CD4-positive, CD25-positive, alpha-beta regulatory T cell (primary cell): Measurements from ENCODE around the gene ARL6IP4. TPM values are rescaled to one million over a fixed set of nuclear protein-coding genes. Genes with fewer than 3 reads are reported as not detected.
A peak's percentile ranks its signal among the peaks of the same experiment; 100 is the strongest.

Experiments used
- ATAC-seq, 2 donors: fragments of 150-1000 bp; cut with Tn5 transposase; one replicate each; pipeline ENCODE4 v1.10.0; 2021; ENCODE audit warnings: low read depth in 2 of 2, moderate number of reproducible peaks in 2 of 2, moderate library complexity in 1 of 2
- DNase-seq, 3 donors: peaks; one replicate each; pipeline versions ENCODE4 v3.0.0 to v3.0.0-alpha.2; 2012 to 2022; ENCODE audit warnings: mixed read lengths in 1 of 3
- H3K27ac ChIP-seq: one replicate; pipeline ENCODE4 v1.7.0; 2013; ENCODE audit warnings: mild to moderate bottlenecking, low read length; ENCODE audit not compliant: insufficient read depth, poor library complexity, severe bottlenecking
- H3K27me3 ChIP-seq: one replicate; pipeline ENCODE4 v1.7.0; 2013; ENCODE audit warnings: low read length; ENCODE audit not compliant: control insufficient read depth, insufficient read depth
- H3K36me3 ChIP-seq: one replicate; pipeline ENCODE4 v1.7.0; 2013; ENCODE audit warnings: mild to moderate bottlenecking, low read length, moderate library complexity; ENCODE audit not compliant: control insufficient read depth, insufficient read depth
- H3K4me1 ChIP-seq: 2 replicates; pipeline ENCODE4 v1.7.0; 2013; ENCODE audit warnings: mild to moderate bottlenecking, low read length; ENCODE audit not compliant: insufficient read depth, control insufficient read depth, poor library complexity, severe bottlenecking
- H3K4me3 ChIP-seq: one replicate; pipeline ENCODE4 v1.7.0; 2013; ENCODE audit warnings: low read depth, mild to moderate bottlenecking, low read length, moderate library complexity
- H3K9me3 ChIP-seq, 2 experiments: 1 replicate in 1 of 2; 2 replicates in 1 of 2; pipeline ENCODE4 v1.7.0; 2013; ENCODE audit warnings: low read length in 2 of 2, mild to moderate bottlenecking in 1 of 2, moderate library complexity in 1 of 2; ENCODE audit not compliant: control insufficient read depth in 2 of 2
- H3K27ac Mint-ChIP-seq, 3 donors: one replicate each; pipeline ENCODE4 v1.8.0; 2020 to 2022; ENCODE audit warnings: mild to moderate bottlenecking in 3 of 3, mixed read lengths in 3 of 3, moderate library complexity in 2 of 3
- H3K27me3 Mint-ChIP-seq: one replicate; pipeline ENCODE4 v1.8.0; 2022; ENCODE audit warnings: mild to moderate bottlenecking, mixed read lengths
- H3K36me3 Mint-ChIP-seq: one replicate; pipeline ENCODE4 v1.8.0; 2020; ENCODE audit warnings: mixed read lengths
- H3K4me1 Mint-ChIP-seq, 4 donors: one replicate each; pipeline ENCODE4 v1.8.0; 2020 to 2022; ENCODE audit warnings: mixed read lengths in 4 of 4, mild to moderate bottlenecking in 1 of 4
- H3K4me3 Mint-ChIP-seq, 4 donors: one replicate each; pipeline ENCODE4 v1.8.0; 2020 to 2022; ENCODE audit warnings: mild to moderate bottlenecking in 4 of 4, mixed read lengths in 4 of 4, moderate library complexity in 3 of 4
- H3K9me3 Mint-ChIP-seq, 7 donors: one replicate each; pipeline ENCODE4 v1.8.0; 2020 to 2022; ENCODE audit warnings: mixed read lengths in 7 of 7, mild to moderate bottlenecking in 3 of 7, moderate library complexity in 2 of 7
- polyA plus RNA-seq, 4 donors: library from polyadenylated mRNA; unstranded; fragments of 300-500 nt; fragmentation: Illumina TruSeq; gene quantifications; one replicate each; pipeline ENCODE4 v1.2.3, GENCODE V29; 2021
- total RNA-seq: library from RNA; stranded (reverse); gene quantifications from one replicate; pipeline ENCODE4 v1.2.3, GENCODE V29; 2022

The ARL6IP4 gene
- total and polyA plus RNA-seq, 5 donors from 2014 or later: 131 to 237 (median 218) TPM

DNA sequence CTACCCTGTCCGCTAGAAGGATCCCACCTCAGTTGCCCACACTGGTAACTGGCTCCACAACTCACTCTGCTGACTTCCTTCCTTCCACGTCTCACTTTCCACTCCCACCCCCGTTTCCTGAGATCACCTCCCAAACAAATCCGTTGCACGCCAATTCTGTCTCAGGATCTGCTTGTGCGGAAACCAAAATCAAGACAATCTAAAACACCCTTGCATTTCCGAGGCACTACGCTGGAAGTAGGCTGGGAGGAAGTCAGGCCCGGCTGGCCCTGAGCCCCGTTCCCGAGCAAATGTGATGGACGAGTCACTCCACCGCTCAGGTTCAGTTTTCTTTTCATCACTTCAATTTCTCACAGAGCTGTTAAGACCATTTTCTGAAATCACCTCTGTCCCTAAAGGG, 37.3 kb upstream of the ARL6IP4 start:
- no peak overlapping the region for H3K27ac ChIP-seq
- Mint-ChIP-seq H3K9me3 (no peaks in the 10 kb centered on the region), H3K4me1 (peaks cover 0 to 16% (median 6%) of the 10 kb centered on the region in 4 donors), H3K27ac (peak overlapping the region in 2 of 3 donors; percentile 3 to 69), H3K27me3 (no peaks in the 10 kb centered on the region), H3K36me3 (no peaks in the 10 kb centered on the region), H3K4me3 (no peak overlapping the region)
- H3K4me3 ChIP-seq: no peak overlapping the region
- no peaks in the 10 kb centered on the region for H3K9me3 ChIP-seq
- H3K27me3 ChIP-seq: no peaks in the 10 kb centered on the region
- ATAC-seq (no peak), DNase-seq (no peak)
- H3K36me3 ChIP-seq: no peaks in the 10 kb centered on the region
- no peaks in the 10 kb centered on the region for H3K4me1 ChIP-seq

DNA sequence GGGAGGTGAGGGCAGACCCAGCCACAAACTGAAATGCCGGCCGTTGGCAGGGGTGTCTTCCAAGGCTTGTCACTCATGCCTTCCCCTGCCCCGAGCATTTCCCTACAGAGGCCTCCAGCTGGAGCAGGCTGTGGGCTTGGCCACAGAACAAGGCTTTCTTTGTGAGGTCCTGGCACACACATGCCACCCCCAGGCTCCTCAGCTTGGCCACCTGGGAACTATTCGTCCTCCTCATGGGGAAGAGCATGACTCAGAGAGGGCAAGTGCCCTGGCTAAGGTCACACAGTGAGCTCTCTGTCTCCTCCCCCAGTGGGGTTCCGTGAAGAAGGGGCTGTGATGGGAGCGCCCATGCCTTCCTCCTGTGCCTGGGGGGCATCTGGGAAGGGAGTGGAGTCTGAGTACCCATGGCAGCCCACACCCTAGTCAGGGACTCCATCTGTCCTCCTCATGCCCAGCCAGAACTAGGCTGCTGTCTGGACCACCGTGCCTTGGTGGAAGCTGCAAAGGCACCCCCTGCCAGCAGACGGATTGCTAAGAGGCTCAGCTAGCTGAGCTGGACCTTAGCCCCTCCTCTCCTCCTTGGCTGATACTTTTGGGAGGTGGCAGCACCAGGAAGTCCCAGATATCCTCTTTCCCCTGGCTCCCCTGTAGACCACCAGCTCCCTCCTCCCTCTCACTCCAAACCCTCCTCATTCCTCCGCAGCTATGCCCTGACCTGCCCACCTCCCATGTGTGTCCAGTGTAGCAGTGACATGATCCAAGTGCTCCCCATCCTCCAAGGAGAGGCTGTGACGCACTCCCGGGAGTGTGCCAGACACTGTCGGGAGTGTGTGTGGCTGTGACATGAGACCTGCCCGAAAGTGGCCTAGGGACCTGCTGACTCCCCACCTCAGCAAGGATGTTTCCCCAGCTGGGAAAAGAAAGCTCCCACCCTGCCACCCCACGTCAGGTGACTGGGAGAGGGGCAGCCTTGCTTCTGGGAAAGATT, 35.6 kb upstream of the ARL6IP4 start:
- Histone ChIP-seq H3K27ac (no peak overlapping the region), H3K4me1 (no peaks in the 10 kb centered on the region), H3K9me3 (no peaks in the 10 kb centered on the region), H3K36me3 (no peaks in the 10 kb centered on the region), H3K4me3 (no peak overlapping the region), H3K27me3 (no peaks in the 10 kb centered on the region)
- no peak overlapping the region for H3K4me3 Mint-ChIP-seq
- H3K9me3 Mint-ChIP-seq: no peaks in the 10 kb centered on the region
- no peaks in the 10 kb centered on the region for H3K27me3 Mint-ChIP-seq
- H3K36me3 Mint-ChIP-seq: no peaks in the 10 kb centered on the region
- H3K4me1 Mint-ChIP-seq: peaks cover 0 to 16% (median 6%) of the 10 kb centered on the region in 4 donors
- no peak for ATAC-seq
- DNase-seq: no peak
- no peak overlapping the region for H3K27ac Mint-ChIP-seq

DNA sequence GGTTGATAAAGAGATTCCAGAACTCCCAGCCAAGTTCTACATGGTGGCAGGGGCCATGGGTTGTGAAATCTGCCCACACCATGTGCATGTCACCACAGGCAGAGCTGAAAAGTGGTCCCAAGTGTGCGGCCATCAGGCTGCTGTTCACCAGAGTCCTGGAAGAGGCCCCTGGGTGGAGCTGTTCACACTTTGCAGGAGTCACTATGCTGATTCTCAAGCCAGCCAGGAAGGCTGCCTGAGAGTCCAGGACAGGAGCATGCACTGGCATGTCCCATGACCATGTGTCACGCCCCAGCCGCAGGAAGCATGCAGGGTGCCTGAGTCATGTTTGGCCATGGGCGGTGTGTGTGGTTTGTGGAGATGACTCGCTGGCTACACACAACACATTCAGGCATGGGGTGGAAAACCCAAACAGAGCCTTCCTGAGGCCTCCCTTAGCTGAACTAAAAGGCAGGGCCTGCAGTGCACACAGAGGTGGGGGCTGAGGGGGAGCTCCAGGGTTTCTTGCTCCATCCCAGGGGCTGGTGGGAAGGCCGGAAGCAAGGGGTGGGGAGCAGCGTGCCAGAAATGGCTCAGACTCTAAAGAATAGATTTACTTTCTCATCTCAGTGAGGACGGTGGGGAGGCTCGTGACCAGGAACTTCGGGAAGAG, 33.7 kb upstream of the ARL6IP4 start:
- no peaks in the 10 kb centered on the region for H3K4me1 ChIP-seq
- no peaks in the 10 kb centered on the region for H3K36me3 ChIP-seq
- Mint-ChIP-seq H3K27me3 (no peaks in the 10 kb centered on the region), H3K4me3 (no peak overlapping the region), H3K27ac (peak overlapping the region in 1 of 3 donors; percentile 49), H3K36me3 (no peaks in the 10 kb centered on the region), H3K9me3 (no peaks in the 10 kb centered on the region), H3K4me1 (peaks cover 0 to 16% (median 6%) of the 10 kb centered on the region in 4 donors)
- H3K9me3 ChIP-seq: no peaks in the 10 kb centered on the region
- no peak overlapping the region for H3K4me3 ChIP-seq
- H3K27ac ChIP-seq: no peak overlapping the region
- DNase-seq (peak in 1 of 3 donors; percentile 66), ATAC-seq (peak; percentile 67 to 80)
- no peaks in the 10 kb centered on the region for H3K27me3 ChIP-seq

DNA sequence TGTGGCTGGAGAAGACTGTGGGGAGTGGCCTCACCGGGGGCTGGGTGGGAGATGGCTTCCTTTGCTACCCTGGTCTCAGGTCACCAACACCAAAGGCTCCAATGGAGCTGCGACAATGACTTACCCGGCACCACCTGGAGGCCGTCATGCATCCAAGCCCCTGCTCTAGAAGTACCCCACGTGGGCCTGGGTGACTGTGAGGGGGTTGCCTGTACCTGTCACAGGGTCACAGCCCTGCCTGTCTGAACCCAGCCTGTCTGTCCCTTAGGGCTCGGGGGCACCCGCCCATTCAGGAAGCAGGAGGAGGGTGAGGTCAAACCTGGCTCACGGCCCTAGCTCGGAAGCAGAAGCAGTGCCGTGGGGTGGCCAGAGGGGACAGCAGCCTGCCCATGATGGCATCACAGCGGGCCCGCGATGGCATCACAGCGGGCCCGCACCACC, 33.1 kb upstream of the ARL6IP4 start:
- no peak for ATAC-seq
- Mint-ChIP-seq H3K27ac (peak overlapping the region in 1 of 3 donors; percentile 49), H3K4me1 (peaks cover 0 to 16% (median 7%) of the 10 kb centered on the region in 4 donors), H3K36me3 (no peaks in the 10 kb centered on the region), H3K27me3 (no peaks in the 10 kb centered on the region), H3K9me3 (no peaks in the 10 kb centered on the region), H3K4me3 (no peak overlapping the region)
- Histone ChIP-seq H3K27ac (no peak overlapping the region), H3K4me3 (no peak overlapping the region), H3K36me3 (no peaks in the 10 kb centered on the region), H3K9me3 (no peaks in the 10 kb centered on the region), H3K4me1 (no peaks in the 10 kb centered on the region), H3K27me3 (no peaks in the 10 kb centered on the region)
- no peak for DNase-seq

DNA sequence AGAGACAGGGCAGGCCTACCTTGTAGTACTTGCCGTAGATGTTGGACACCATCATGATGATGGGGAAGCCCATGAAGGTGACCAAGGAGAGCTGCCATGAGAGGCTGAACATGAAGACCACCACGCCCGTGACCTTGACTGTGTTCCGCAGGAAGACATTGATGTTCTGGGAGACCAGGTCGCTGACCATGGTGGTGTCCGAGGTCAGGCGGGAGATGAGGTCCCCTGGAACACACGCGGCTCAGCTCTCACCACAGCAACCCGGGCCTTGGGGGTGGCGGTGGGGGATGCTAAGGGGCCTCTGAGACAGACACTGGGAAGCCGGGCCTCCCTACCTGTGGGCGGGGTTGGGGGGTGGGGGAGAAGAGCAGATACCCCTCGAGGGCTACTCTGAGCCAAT, 31.9 kb upstream of the ARL6IP4 start:
- Mint-ChIP-seq H3K27ac (no peak overlapping the region), H3K27me3 (no peaks in the 10 kb centered on the region), H3K4me1 (peaks cover 0 to 11% (median 4%) of the 10 kb centered on the region in 4 donors), H3K9me3 (no peaks in the 10 kb centered on the region), H3K36me3 (no peaks in the 10 kb centered on the region), H3K4me3 (no peak overlapping the region)
- H3K4me1 ChIP-seq: no peaks in the 10 kb centered on the region
- H3K4me3 ChIP-seq: no peak overlapping the region
- DNase-seq (no peak), ATAC-seq (no peak)
- H3K36me3 ChIP-seq: no peaks in the 10 kb centered on the region
- H3K27me3 ChIP-seq: no peaks in the 10 kb centered on the region
- no peak overlapping the region for H3K27ac ChIP-seq
- H3K9me3 ChIP-seq: no peaks in the 10 kb centered on the region

DNA sequence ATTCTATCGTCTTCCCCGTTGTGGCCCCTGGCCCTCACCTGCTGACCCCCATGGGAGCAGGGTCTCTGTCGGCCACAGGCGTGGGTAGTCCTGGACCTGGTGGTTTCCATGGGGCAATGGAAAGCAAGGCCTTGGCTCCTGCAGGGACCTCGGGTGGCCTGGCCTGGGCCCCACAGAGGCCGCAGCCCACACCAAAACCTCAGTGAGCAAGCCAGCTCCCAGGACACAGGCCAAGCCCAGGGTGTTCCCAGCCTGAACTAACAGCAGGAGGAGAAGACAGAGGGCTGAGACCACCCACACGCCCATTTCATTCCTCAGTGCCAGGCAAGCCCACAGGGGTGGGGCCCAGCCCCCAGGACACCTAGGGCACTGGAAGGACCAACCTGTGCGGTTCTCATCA, 31.1 kb upstream of the ARL6IP4 start:
- no peak for DNase-seq
- Histone ChIP-seq H3K4me3 (no peak overlapping the region), H3K27me3 (no peaks in the 10 kb centered on the region), H3K9me3 (no peaks in the 10 kb centered on the region), H3K4me1 (no peaks in the 10 kb centered on the region), H3K27ac (no peak overlapping the region), H3K36me3 (no peaks in the 10 kb centered on the region)
- H3K27me3 Mint-ChIP-seq: no peaks in the 10 kb centered on the region
- H3K4me3 Mint-ChIP-seq: no peak overlapping the region
- H3K4me1 Mint-ChIP-seq: peaks cover 0 to 11% (median 4%) of the 10 kb centered on the region in 4 donors
- H3K9me3 Mint-ChIP-seq: no peaks in the 10 kb centered on the region
- no peak overlapping the region for H3K27ac Mint-ChIP-seq
- no peak for ATAC-seq
- no peaks in the 10 kb centered on the region for H3K36me3 Mint-ChIP-seq

DNA sequence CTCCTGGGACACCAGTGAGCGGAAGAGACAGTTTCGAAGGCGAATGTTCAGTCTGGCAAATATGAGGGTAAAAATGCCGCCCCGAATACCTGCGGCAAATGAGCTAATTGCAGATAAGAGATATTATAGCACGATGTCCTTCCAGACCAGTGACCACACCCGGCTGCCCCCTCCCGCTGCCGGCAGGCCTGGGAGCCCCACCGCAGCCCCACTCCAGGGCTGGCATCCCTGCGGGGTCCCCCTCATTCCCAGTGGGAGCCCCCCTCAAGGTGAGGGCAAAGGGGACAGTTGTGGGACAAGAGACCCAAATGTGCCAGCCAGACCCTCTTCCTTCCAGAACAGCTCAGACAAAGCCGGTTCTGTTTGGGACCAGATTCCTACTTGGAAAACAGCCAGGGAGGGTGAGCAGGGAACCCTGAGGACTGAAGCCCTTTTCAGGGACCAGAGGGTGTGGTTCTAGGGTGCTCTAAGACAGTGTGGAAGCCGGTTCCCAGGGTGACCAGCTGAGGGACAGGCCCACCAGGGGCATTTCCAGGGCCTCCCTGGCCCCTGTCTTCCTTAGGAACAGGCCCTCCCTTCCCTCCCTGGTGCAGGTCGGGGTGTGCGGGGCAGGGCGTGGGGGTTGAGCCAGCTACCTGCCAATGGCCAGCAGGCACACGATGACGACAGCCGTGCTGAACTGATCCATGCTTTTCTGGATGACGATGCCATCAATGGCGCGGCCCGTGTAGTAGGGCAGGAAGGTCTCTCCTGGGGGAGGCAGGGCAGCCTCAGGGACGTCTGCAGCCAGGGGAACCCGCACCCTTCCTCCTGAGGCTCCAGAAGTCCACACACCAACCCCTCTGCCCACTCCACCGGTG, 30.4 kb upstream of the ARL6IP4 start:
- no peak overlapping the region for H3K27ac Mint-ChIP-seq
- DNase-seq (no peak), ATAC-seq (no peak)
- H3K27me3 ChIP-seq: no peaks in the 10 kb centered on the region
- peaks cover 0 to 11% (median 4%) of the 10 kb centered on the region in 4 donors for H3K4me1 Mint-ChIP-seq
- H3K27me3 Mint-ChIP-seq: no peaks in the 10 kb centered on the region
- no peaks in the 10 kb centered on the region for H3K4me1 ChIP-seq
- no peak overlapping the region for H3K27ac ChIP-seq
- H3K36me3 ChIP-seq: no peaks in the 10 kb centered on the region
- H3K9me3 ChIP-seq: no peaks in the 10 kb centered on the region
- no peak overlapping the region for H3K4me3 ChIP-seq
- no peaks in the 10 kb centered on the region for H3K36me3 Mint-ChIP-seq
- no peaks in the 10 kb centered on the region for H3K9me3 Mint-ChIP-seq
- H3K4me3 Mint-ChIP-seq: no peak overlapping the region
